IMR-90 (cell line): ENCODE measurements around the gene CLEC20A. TPM values are rescaled to one million over a fixed set of nuclear protein-coding genes. Genes with fewer than 3 reads are reported as not detected.

Experiments used
- ATAC-seq: fragments of 200-7000 bp; cut with Tn5 transposase; 2 replicates; pipeline ENCODE4 v1.9.1; 2020; ENCODE audit warnings: low read depth, mild to moderate bottlenecking, moderate library complexity
- BruUV-seq: library from RNA; stranded (reverse); fragments of 400-500 nt; replicated peaks from 2 replicates; lab custom pipeline; 2021; lab: Mats Ljungman, UMichigan
- CTCF ChIA-PET: fragments of 300-600 bp; formaldehyde crosslinking; extraction: SDS; loops from one replicate; lab custom pipeline; 2021; ENCODE audit warnings: antibody characterized with exemption; lab: Yijun Ruan, JAX
- POLR2A ChIA-PET: fragments of 300-600 bp; sonication (Branson Sonifier 250); formaldehyde crosslinking; loops from one replicate; lab custom pipeline; 2022; ENCODE audit warnings: antibody characterized with exemption; ENCODE audit not compliant: unreplicated experiment; lab: Charles Lee
- DNase-seq: peaks from one replicate; pipeline ENCODE4 v3.0.0; 2013
- H2AFZ ChIP-seq: replicated peaks from 2 replicates; pipeline ENCODE3; 2013; ENCODE audit warnings: low read length, mild to moderate bottlenecking; ENCODE audit not compliant: poor library complexity
- H2AK5ac ChIP-seq: 2 replicates; pipeline ENCODE4 v1.6.1; 2013; ENCODE audit warnings: low read depth, low read length, inconsistent platforms
- H2AK9ac ChIP-seq: replicated peaks from 2 replicates; pipeline ENCODE3; 2013; ENCODE audit warnings: mild to moderate bottlenecking, low read depth, low read length, moderate library complexity; ENCODE audit not compliant: poor library complexity
- H2BK120ac ChIP-seq: 2 replicates; pipeline ENCODE4 v1.6.1; 2013; ENCODE audit warnings: low read depth, low read length, inconsistent platforms
- H2BK15ac ChIP-seq: 3 replicates; pipeline ENCODE4 v1.6.1; 2013; ENCODE audit warnings: low read depth, low read length, inconsistent platforms
- H2BK20ac ChIP-seq: 2 replicates; pipeline ENCODE4 v1.6.1; 2013; ENCODE audit warnings: low read depth, mild to moderate bottlenecking, inconsistent platforms, low read length, moderate library complexity
- H2BK5ac ChIP-seq: 2 replicates; pipeline ENCODE4 v1.6.1; 2013; ENCODE audit warnings: mild to moderate bottlenecking, low read depth, low read length, inconsistent platforms; ENCODE audit not compliant: poor library complexity, severe bottlenecking
- H3K14ac ChIP-seq: replicated peaks from 2 replicates; pipeline ENCODE4 v1.6.1; 2013; ENCODE audit warnings: low read depth, low read length, inconsistent platforms
- H3K18ac ChIP-seq: 2 replicates; pipeline ENCODE4 v1.6.1; 2013; ENCODE audit warnings: low read depth, low read length, control low read depth
- H3K23ac ChIP-seq: 2 replicates; pipeline ENCODE4 v1.6.1; 2013; ENCODE audit warnings: low read depth, low read length, inconsistent platforms
- H3K27ac ChIP-seq: 2 replicates; pipeline ENCODE4 v1.5.1; 2013; ENCODE audit warnings: mild to moderate bottlenecking, control low read depth, low read length; ENCODE audit not compliant: insufficient read depth
- H3K27me3 ChIP-seq: 2 replicates; pipeline ENCODE4 v1.6.1; 2013; ENCODE audit warnings: low read length; ENCODE audit not compliant: control insufficient read depth, insufficient read depth
- H3K36me3 ChIP-seq: 2 replicates; pipeline ENCODE4 v1.6.1; 2013; ENCODE audit warnings: low read length, mixed read lengths; ENCODE audit not compliant: control insufficient read depth, insufficient read depth
- H3K4ac ChIP-seq: 2 replicates; pipeline ENCODE4 v1.6.1; 2013; ENCODE audit warnings: low read depth, low read length, inconsistent platforms
- H3K4me1 ChIP-seq: 2 replicates; pipeline ENCODE4 v1.6.1; 2013; ENCODE audit warnings: low read length, mixed read lengths; ENCODE audit not compliant: control insufficient read depth, insufficient read depth
- H3K4me2 ChIP-seq: 2 replicates; pipeline ENCODE4 v1.6.1; 2013; ENCODE audit warnings: low read depth, mild to moderate bottlenecking, control low read depth, low read length, moderate library complexity
- H3K4me3 ChIP-seq: 2 replicates; pipeline ENCODE4 v1.5.1; 2013; ENCODE audit warnings: low read depth, mild to moderate bottlenecking, control low read depth, low read length, moderate library complexity; ENCODE audit not compliant: insufficient read depth
- H3K56ac ChIP-seq: 2 replicates; pipeline ENCODE4 v1.6.1; 2013; ENCODE audit warnings: low read length, inconsistent platforms; ENCODE audit not compliant: insufficient read depth; ENCODE audit errors: extremely low read depth
- H3K79me1 ChIP-seq, 2 experiments: 2 replicates each; pipeline ENCODE4 v1.6.1; 2013; ENCODE audit warnings: low read length in 2 of 2, inconsistent platforms in 1 of 2, low read depth in 1 of 2
- H3K9ac ChIP-seq: 2 replicates; pipeline ENCODE4 v1.6.1; 2013; ENCODE audit warnings: low read depth, low read length, control low read depth
- H3K9me1 ChIP-seq: 2 replicates; pipeline ENCODE4 v1.6.1; 2013; ENCODE audit warnings: low read length, inconsistent platforms; ENCODE audit not compliant: insufficient read depth
- H3K9me3 ChIP-seq: 2 replicates; pipeline ENCODE4 v1.6.1; 2013; ENCODE audit warnings: low read length; ENCODE audit not compliant: control insufficient read depth, insufficient read depth
- H4K20me1 ChIP-seq: 2 replicates; pipeline ENCODE4 v1.6.1; 2013; ENCODE audit warnings: low read length, inconsistent platforms; ENCODE audit not compliant: insufficient read depth
- H4K5ac ChIP-seq: 2 replicates; pipeline ENCODE4 v1.6.1; 2013; ENCODE audit warnings: mild to moderate bottlenecking, low read depth, low read length, control low read depth
- H4K8ac ChIP-seq, 2 experiments: 2 replicates each; pipeline ENCODE4 v1.6.1; 2013; ENCODE audit warnings: low read depth in 2 of 2, low read length in 2 of 2, control low read depth in 1 of 2, inconsistent platforms in 1 of 2
- H4K91ac ChIP-seq: 2 replicates; pipeline ENCODE4 v1.6.1; 2013; ENCODE audit warnings: low read depth, low read length, inconsistent platforms; ENCODE audit not compliant: insufficient read depth
- NFE2L2 ChIP-seq: fragments of 150-350 bp; IDR thresholded peaks from 2 replicates; pipeline ENCODE4 v1.6.1; 2016; ENCODE audit warnings: low read depth, mild to moderate bottlenecking, low read length
- POLR2A ChIP-seq: IDR thresholded peaks from 2 replicates; pipeline ENCODE4 v1.6.1; 2012; ENCODE audit warnings: mild to moderate bottlenecking, low read depth, low read length
- WGBS, 2 experiments: methylation state at CpG; one replicate each; pipeline versions ENCODE4 v1.1.5 to v1.1.7; 2013; ENCODE audit warnings: missing lambda C conversion rate in 2 of 2; ENCODE audit not compliant: insufficient read length in 1 of 2; ENCODE audit errors: extremely low coverage in 2 of 2; 5-methylcytosine and 5-hydroxymethylcytosine counted together
- dilution Hi-C: fragments of 300-500 bp; cut with HindIII; formaldehyde crosslinking; loops from one replicate; pipeline ENCODE4 v1.14.3; 2018; ENCODE audit warnings: low sequenced_read_pairs; ENCODE audit not compliant: unreplicated experiment
- in situ Hi-C: fragments of 300-500 bp; cut with MboI; formaldehyde crosslinking; loops from 3 replicates; pipeline ENCODE4 v1.14.3; 2019; ENCODE audit warnings: low sequenced_read_pairs, inconsistent platforms, mixed read lengths
- intact Hi-C: fragments of 100-400 bp; cut with micrococcal nuclease; formaldehyde crosslinking; loops from 2 replicates; pipeline ENCODE4 v1.10.0; 2022
- polyA plus RNA-seq, 3 experiments: library from polyadenylated mRNA; depleted of rRNA; stranded (reverse); fragments of >200 nt; gene quantifications; 2 replicates each; pipeline ENCODE4 v1.2.3, GENCODE V29; 2012; ENCODE audit warnings: low replicate concordance in 1 of 3
- total RNA-seq: library from RNA; depleted of rRNA; stranded (reverse); fragments of >200 nt; gene quantifications from 2 replicates; pipeline ENCODE4 v1.2.3, GENCODE V29; 2012

The CLEC20A gene
- total and polyA plus RNA-seq, 2 of the 4 experiments (the other 2 are of a cell fraction) = not detected

GRCh38 chr1:178438432-178438831, 58.3 kb downstream of the CLEC20A start:
- Histone ChIP-seq H2BK120ac (no peak overlapping the region), H2BK5ac (no peak overlapping the region), H4K8ac (no peak overlapping the region), H3K4me2 (no peak overlapping the region), H3K79me1 (peaks cover 0 to 5% of the 10 kb centered on the region in 2 experiments; a peak in 1 of 4 replicates), H3K9me1 (peaks cover 2% of the 10 kb centered on the region; the same call in 1 of the 2 replicates), H3K4me3 (no peak overlapping the region), H3K23ac (no peak overlapping the region), H3K18ac (no peak overlapping the region), H3K36me3 (peaks cover 6% of the 10 kb centered on the region), H3K4me1 (no peaks in the 10 kb centered on the region), H3K27me3 (no peaks in the 10 kb centered on the region), H3K9me3 (no peaks in the 10 kb centered on the region), H3K9ac (no peak overlapping the region), H2BK20ac (no peak overlapping the region), H2AK9ac (no peak overlapping the region), H4K5ac (no peak overlapping the region), H2BK15ac (no peak overlapping the region), H4K20me1 (no peaks in the 10 kb centered on the region), H3K56ac (no peak overlapping the region), H3K27ac (no peak overlapping the region), H2AK5ac (no peak overlapping the region), H3K4ac (no peak overlapping the region), H4K91ac (no peak overlapping the region), H3K14ac (no peak overlapping the region), H2AFZ (no peak overlapping the region)
- ATAC-seq (peak; percentile 42; the same call in 1 of the 2 replicates), DNase-seq (peak; percentile 16)
- ChIA-PET POLR2A (interaction anchor here (0.6 kb wide), 1 partner anchor 573 kb away, joined by 3 read pairs; no protein-coding TSS in a partner anchor), CTCF (no interaction called here)
- in situ Hi-C loops = no loop called here
- no TSS peak for BruUV-seq
- dilution Hi-C loops = no loop called here
- intact Hi-C loops = no loop called here
- WGBS, 2 experiments = no CpG with 5 or more reads among the region's 2 CpGs
- TF ChIP-seq POLR2A = no peak
- no peak for TF ChIP-seq NFE2L2
